GM13977 (cell line): ENCODE results near the gene PLEKHG4B.

Source experiments
- DNase-seq: peaks from one replicate; pipeline ENCODE4 v3.0.0; 2012; ENCODE audit warnings: low spot score
- in situ Hi-C: fragments of 300-500 bp; cut with MboI; formaldehyde crosslinking; loops from one replicate; pipeline ENCODE4 v1.12.0; 2022; ENCODE audit warnings: low sequenced_read_pairs, low pct_unique_long_range_greater_than_20kb, mixed read lengths, inconsistent platforms; ENCODE audit not compliant: unreplicated experiment
- TF ChIP-seq, protein P1 (sequence below): IDR thresholded peaks from 2 replicates; pipeline ENCODE4 v1.5.1; 2012; ENCODE audit warnings: mild to moderate bottlenecking, control low read depth; ENCODE audit not compliant: insufficient read depth; ENCODE audit errors: extremely low read depth, missing control alignments

Gene PLEKHG4B

DNA sequence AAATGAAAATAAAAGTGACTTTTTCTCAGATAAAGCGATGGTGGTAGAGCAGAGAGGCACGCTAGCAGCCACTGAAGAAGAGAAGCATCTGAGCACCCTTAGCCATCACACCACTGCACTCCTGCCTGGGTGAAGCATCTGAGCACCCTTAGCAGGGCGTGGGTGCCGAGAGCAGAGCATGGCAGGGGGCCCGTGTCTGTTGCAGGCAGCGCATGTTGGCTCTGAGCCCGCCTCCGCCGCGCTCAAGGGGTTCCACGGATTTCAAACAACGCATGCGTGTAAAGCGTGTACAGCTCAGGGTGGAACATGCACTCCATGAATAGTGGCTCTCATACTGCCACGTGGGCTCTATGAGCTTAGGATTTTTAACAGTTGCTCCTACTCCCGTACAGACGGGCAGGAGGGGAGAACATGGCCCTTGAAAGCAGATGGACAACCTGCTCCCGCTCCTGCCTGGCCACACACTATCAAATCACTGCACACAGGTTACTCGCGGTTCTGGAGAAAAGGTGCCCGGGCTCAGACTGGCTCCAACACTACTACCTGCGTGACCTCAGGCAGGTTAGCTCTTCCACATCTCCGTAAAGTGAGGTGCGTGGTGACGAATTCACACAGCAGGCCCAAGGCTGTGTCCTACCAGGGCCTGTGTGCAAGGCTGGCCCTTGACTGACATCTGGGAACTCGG lies 111.4 kb downstream of the PLEKHG4B start:
- no peak for DNase-seq
- TF ChIP-seq, protein P1, sequence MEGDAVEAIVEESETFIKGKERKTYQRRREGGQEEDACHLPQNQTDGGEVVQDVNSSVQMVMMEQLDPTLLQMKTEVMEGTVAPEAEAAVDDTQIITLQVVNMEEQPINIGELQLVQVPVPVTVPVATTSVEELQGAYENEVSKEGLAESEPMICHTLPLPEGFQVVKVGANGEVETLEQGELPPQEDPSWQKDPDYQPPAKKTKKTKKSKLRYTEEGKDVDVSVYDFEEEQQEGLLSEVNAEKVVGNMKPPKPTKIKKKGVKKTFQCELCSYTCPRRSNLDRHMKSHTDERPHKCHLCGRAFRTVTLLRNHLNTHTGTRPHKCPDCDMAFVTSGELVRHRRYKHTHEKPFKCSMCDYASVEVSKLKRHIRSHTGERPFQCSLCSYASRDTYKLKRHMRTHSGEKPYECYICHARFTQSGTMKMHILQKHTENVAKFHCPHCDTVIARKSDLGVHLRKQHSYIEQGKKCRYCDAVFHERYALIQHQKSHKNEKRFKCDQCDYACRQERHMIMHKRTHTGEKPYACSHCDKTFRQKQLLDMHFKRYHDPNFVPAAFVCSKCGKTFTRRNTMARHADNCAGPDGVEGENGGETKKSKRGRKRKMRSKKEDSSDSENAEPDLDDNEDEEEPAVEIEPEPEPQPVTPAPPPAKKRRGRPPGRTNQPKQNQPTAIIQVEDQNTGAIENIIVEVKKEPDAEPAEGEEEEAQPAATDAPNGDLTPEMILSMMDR = no peak
- in situ Hi-C loops = no loop called here

DNA sequence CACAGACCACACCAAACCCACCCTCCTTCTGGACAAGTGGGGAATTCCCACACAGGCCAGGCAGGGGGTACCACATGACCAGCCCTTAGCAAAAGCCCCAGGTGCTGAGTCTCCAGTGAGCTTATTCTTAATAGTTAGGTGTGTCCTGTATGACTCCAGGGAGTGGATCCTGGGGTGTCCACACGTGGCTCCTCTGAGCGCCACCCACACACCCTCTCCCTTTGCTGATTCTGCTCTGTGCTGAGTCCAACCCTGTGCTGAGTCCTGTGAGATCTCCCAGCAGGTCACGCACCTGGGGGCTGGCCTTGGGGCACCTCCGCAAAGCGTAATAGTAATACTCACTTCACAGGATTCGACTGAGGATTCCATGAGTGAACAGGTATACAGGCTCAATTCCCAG lies 112.0 kb downstream of the PLEKHG4B start:
- TF ChIP-seq, protein P1 = no peak
- in situ Hi-C loops = no loop called here
- no peak for DNase-seq

DNA sequence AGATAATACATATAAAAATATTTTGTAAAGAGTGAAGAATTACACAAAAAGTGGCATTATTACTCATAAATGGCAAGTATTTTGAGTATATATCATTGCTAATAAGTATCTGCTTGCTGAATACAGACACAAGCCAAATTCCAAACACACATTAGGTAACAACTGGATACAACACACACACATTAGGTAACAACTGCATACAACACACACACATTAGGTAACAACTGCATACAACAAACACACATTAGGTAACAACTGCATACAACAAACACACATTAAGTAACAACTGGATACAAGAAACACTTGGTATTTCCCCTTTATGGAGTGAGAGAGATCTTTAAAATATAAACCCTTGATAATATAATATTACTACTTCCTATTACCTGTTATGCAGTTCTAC lies 112.5 kb downstream of the PLEKHG4B start:
- TF ChIP-seq, protein P1 = no peak
- in situ Hi-C loops = no loop called here
- no peak for DNase-seq

DNA sequence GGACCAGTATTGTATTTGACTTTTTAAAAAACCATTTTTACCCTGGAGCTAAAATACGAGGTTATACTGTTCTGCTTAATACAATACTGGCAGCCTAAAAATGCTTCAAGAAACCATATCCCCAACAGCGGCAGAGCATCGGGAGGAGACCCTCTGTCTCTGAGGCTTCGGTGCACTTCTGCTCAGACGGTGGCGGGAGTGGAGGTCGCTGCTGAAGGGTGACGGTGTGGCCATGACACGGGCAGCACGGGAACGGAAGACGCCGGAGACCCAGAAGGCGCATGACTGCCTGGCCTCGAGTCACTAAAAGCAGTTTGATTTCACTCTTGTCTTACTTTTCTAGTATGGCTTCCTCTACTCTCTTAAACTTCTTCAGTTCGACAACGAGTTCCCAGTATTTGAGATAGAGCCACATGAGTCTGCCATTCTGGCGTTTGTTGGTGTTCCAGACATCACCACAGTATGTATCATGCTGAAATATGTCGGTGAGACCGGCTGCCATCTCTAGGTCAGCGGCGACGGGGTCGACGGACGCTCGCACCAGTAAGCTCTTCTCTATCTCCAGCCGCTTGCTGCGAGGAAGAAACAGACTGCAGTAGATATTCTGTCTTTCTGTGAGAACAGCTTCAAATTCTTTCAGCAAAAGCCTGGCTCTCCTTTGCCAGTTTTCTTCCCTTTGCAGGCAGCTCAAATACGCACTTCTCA lies 113.2 kb downstream of the PLEKHG4B start:
- DNase-seq = no peak
- TF ChIP-seq, protein P1 = no peak
- in situ Hi-C loops = no loop called here

DNA sequence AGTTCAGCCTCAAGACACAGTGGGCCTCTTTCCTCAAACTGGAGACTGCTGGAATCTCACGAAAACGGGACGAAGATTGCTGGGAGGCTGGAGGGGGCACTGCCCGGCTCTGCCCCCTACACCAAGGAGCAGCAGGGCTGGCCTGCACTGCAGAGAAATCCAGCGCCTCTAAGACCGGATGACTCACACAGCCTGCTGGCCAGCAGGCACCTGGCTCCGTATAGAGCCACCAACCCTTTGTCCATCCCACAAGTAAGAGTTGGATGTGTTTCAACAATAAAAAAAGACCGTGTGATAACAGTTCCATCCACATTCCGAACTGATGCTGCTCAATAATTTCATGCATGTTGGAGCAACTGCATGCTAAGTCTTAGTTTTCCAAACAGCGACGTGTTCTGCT lies 114.4 kb downstream of the PLEKHG4B start:
- in situ Hi-C loops = no loop called here
- no peak for DNase-seq
- TF ChIP-seq, protein P1 = no peak

DNA sequence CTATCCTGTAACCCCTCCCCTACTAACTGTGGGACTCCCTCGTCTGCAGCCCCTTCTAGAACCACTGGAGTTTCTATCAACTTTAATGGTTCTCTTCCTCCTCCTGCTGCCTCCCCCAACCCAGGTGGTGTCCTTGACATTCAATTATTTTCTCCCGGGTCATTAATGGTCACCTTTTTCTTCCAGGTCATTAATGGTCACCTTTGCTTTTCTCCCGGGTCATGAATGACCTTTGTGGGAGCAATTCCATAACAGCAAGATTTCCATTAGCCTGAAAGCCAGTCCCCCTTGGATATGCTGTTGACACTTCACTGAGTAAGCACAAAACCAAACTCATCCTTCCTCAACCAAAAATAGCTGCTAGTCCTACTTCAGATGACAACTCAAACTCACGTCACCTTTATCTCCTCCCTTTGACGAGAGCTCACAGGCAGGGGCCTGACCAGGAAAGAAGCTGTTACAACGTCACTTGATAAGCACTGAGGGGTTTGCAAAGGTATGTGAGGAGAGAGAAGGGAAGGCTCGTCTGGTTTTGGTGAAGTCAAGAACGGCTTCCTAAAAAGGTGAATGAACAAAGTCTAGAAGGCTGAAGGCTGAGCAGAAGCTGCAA lies 115.1 kb downstream of the PLEKHG4B start:
- DNase-seq = peak; percentile 14
- TF ChIP-seq, protein P1 = no peak
- in situ Hi-C loops = no loop called here
